Mesodermal cell (in vitro differentiated cells): ENCODE measurements around the gene OTUD4.

Experiments
- H3K27ac ChIP-seq: 2 replicates; pipeline ENCODE4 v1.7.0; 2013; ENCODE audit warnings: mild to moderate bottlenecking, low read depth, low read length, moderate library complexity; ENCODE audit not compliant: severe bottlenecking
- H3K36me3 ChIP-seq: 2 replicates; pipeline ENCODE4 v1.7.1; 2013; ENCODE audit warnings: mild to moderate bottlenecking, low read length, moderate library complexity; ENCODE audit not compliant: control insufficient read depth, insufficient read depth
- H3K4me1 ChIP-seq: one replicate; pipeline ENCODE4 v1.7.1; 2013; ENCODE audit warnings: mild to moderate bottlenecking, low read length; ENCODE audit not compliant: insufficient read depth, control insufficient read depth, poor library complexity, severe bottlenecking
- H3K4me3 ChIP-seq: 2 replicates; pipeline ENCODE4 v1.7.0; 2013; ENCODE audit warnings: low read length, control low read depth, mild to moderate bottlenecking; ENCODE audit not compliant: insufficient read depth, poor library complexity, severe bottlenecking; ENCODE audit errors: extremely low read depth
- H3K9me3 ChIP-seq: 2 replicates; pipeline ENCODE4 v1.7.1; 2013; ENCODE audit warnings: mild to moderate bottlenecking, low read length, moderate library complexity; ENCODE audit not compliant: control insufficient read depth
- WGBS, 2 experiments: methylation state at CpG; one replicate each; pipeline ENCODE4 v1.1.5; 2013; ENCODE audit warnings: missing lambda C conversion rate in 2 of 2; ENCODE audit not compliant: insufficient coverage in 2 of 2; 5-methylcytosine and 5-hydroxymethylcytosine counted together

The OTUD4 gene

GRCh38 chr4:145090380-145090779, 90.0 kb downstream of the OTUD4 start:
- H3K9me3 ChIP-seq = peaks cover 6% of the 10 kb centered on the region
- H3K4me1 ChIP-seq = no peaks in the 10 kb centered on the region
- no peak overlapping the region for H3K4me3 ChIP-seq
- no CpG with 5 or more reads among the region's 1 CpG for WGBS, 2 experiments
- H3K27ac ChIP-seq = no peak overlapping the region
- peaks cover 82% of the 10 kb centered on the region for H3K36me3 ChIP-seq

DNA sequence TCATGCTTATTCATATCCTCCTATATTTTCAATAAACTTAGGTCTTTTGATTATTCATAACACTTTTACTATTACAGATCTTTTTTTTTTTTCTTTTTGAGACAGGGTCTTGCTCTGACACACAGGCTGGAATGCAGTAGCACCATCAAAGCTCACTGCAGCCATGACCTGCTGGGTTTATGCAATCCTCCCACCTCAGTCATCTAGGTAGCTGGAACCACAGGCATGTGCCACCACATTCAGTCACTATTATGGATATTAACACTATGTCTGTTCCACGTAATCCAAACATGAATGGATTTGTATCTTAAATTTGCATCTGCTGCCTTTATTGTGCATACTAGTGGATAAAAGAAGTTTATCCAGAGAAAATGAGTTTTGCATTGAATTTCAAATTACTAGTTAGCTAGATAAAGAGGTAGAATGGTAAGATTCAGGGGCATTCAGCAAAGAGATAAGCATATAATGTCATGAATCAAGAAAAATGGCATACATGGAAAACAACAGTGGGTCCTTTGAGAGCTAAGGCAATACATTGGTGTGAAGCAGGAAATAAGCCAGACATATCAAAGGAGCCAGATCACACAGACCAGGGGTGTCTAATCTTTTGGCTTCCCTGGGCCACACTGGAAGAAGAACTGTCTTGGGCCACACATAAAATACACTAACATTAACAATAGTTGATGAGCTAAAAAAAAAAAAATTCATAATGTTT, 96.3 kb downstream of the OTUD4 start:
- no peak overlapping the region for H3K27ac ChIP-seq
- H3K4me3 ChIP-seq = no peak overlapping the region
- no peaks in the 10 kb centered on the region for H3K9me3 ChIP-seq
- H3K4me1 ChIP-seq = peaks cover 7% of the 10 kb centered on the region
- H3K36me3 ChIP-seq = peaks cover 61% of the 10 kb centered on the region
- 100% methylated on average over 1 of the region's 1 CpG; no CpG with 5 or more reads in 1 of the 2 experiments for WGBS, 2 experiments
